SU-DHL-6 (cell line): ENCODE measurements around the gene VTCN1.

Experiments
- H2AFZ ChIP-seq: fragments of 200-600 bp; sonication (generic); 2 replicates; pipeline ENCODE4 v1.6.1; 2014; ENCODE audit warnings: low read depth, mild to moderate bottlenecking, moderate library complexity, mixed read lengths, antibody characterized with exemption, low read length; ENCODE audit not compliant: severe bottlenecking
- H3F3A ChIP-seq: fragments of 200-600 bp; shearing (Covaris generic); 2 replicates; pipeline ENCODE4 v1.6.0; 2016; ENCODE audit warnings: antibody characterized with exemption, mild to moderate bottlenecking; ENCODE audit not compliant: insufficient read depth
- H3K27ac ChIP-seq: fragments of 200-600 bp; sonication (generic); 2 replicates; pipeline ENCODE4 v1.5.1; 2016; ENCODE audit warnings: low read depth, mild to moderate bottlenecking, low read length, moderate library complexity, mixed read lengths
- H3K27me3 ChIP-seq: fragments of 200-600 bp; sonication (generic), shearing (Covaris generic); 2 replicates; pipeline ENCODE4 v1.6.0; 2014; ENCODE audit warnings: mild to moderate bottlenecking, low read length
- H3K36me3 ChIP-seq: fragments of 200-600 bp; sonication (generic); 2 replicates; pipeline ENCODE4 v1.6.1; 2014; ENCODE audit warnings: mild to moderate bottlenecking, low read length, mixed read lengths
- H3K4me2 ChIP-seq: fragments of 300-600, 200-600 bp; shearing (Covaris generic), sonication (generic); 2 replicates; pipeline ENCODE4 v1.6.0; 2014; ENCODE audit warnings: low read length, low read depth, mild to moderate bottlenecking; ENCODE audit not compliant: poor library complexity, severe bottlenecking
- H3K4me3 ChIP-seq: fragments of 200-600 bp; sonication (generic); 2 replicates; pipeline ENCODE4 v1.5.1; 2014; ENCODE audit warnings: antibody characterized with exemption, low read length, mild to moderate bottlenecking, mixed read lengths; ENCODE audit not compliant: insufficient read depth, poor library complexity, severe bottlenecking
- H3K79me2 ChIP-seq: fragments of 200-600 bp; sonication (generic); 2 replicates; pipeline ENCODE4 v1.6.1; 2014; ENCODE audit warnings: mild to moderate bottlenecking, low read length, moderate library complexity; ENCODE audit not compliant: insufficient read depth
- H3K9ac ChIP-seq: fragments of 200-600 bp; sonication (generic); 2 replicates; pipeline ENCODE4 v1.7.0; 2014; ENCODE audit warnings: mild to moderate bottlenecking, low read length
- H3K9me2 ChIP-seq: fragments of 200-600 bp; sonication (generic); replicated peaks from 2 replicates; pipeline ENCODE4 v1.6.1; 2014; ENCODE audit warnings: low read length; ENCODE audit not compliant: insufficient read depth
- H3K9me3 ChIP-seq: fragments of 200-600 bp; sonication (generic); 2 replicates; pipeline ENCODE4 v1.6.1; 2014; ENCODE audit warnings: low read length, mixed read lengths; ENCODE audit not compliant: insufficient read depth
- H4K20me1 ChIP-seq: fragments of 200-600 bp; sonication (generic); 2 replicates; pipeline ENCODE4 v1.6.1; 2014; ENCODE audit warnings: low read depth, mild to moderate bottlenecking, antibody characterized with exemption, low read length, moderate library complexity, mixed read lengths
- EZH2phosphoT487 ChIP-seq: fragments of 200-600 bp; sonication (generic), shearing (Covaris generic); conservative IDR thresholded peaks from 2 replicates; pipeline ENCODE4 v1.6.1; 2018; ENCODE audit warnings: mild to moderate bottlenecking, antibody characterized with exemption, low read length, moderate library complexity, mixed read lengths
- TF ChIP-seq, protein P1 (sequence below): fragments of 200-600 bp; sonication (generic); IDR thresholded peaks from one replicate; pipeline ENCODE4 v1.5.1; 2017; ENCODE audit warnings: antibody characterized with exemption, mild to moderate bottlenecking, low read length, moderate library complexity; ENCODE audit not compliant: insufficient read depth, poor library complexity, severe bottlenecking

The VTCN1 gene

DNA sequence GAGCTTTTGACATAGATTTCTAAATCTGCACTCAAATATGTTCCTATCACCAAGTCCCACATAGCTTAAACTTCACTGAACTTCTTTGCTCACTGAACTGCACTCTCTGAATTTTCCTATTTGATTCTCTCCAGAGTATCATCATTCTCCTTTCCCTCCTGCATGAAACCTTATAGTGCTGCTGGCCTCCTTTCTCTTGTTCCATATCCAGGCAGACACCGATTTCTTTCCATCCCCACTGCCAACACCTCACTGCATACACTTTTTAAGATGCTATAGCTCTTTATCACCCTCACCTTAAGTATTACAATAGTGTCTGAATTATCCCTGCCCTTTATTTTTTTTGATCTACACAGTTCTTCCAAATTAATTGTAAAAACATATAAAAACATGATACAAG, 86.1 kb downstream of the VTCN1 start:
- H2AFZ ChIP-seq, result no peak overlapping the region
- H3K9me2 ChIP-seq, result no peaks in the 10 kb centered on the region
- H3K36me3 ChIP-seq, result no peaks in the 10 kb centered on the region
- no peaks in the 10 kb centered on the region for H3K79me2 ChIP-seq
- no peak overlapping the region for H3K4me2 ChIP-seq
- no peaks in the 10 kb centered on the region for H3K27me3 ChIP-seq
- no peak overlapping the region for H3K27ac ChIP-seq
- no peaks in the 10 kb centered on the region for H3K9me3 ChIP-seq
- H3F3A ChIP-seq, result no peaks in the 10 kb centered on the region
- TF ChIP-seq EZH2phosphoT487, result no peak
- TF ChIP-seq, protein P1, sequence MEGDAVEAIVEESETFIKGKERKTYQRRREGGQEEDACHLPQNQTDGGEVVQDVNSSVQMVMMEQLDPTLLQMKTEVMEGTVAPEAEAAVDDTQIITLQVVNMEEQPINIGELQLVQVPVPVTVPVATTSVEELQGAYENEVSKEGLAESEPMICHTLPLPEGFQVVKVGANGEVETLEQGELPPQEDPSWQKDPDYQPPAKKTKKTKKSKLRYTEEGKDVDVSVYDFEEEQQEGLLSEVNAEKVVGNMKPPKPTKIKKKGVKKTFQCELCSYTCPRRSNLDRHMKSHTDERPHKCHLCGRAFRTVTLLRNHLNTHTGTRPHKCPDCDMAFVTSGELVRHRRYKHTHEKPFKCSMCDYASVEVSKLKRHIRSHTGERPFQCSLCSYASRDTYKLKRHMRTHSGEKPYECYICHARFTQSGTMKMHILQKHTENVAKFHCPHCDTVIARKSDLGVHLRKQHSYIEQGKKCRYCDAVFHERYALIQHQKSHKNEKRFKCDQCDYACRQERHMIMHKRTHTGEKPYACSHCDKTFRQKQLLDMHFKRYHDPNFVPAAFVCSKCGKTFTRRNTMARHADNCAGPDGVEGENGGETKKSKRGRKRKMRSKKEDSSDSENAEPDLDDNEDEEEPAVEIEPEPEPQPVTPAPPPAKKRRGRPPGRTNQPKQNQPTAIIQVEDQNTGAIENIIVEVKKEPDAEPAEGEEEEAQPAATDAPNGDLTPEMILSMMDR, result no peak
- no peaks in the 10 kb centered on the region for H4K20me1 ChIP-seq
- H3K4me3 ChIP-seq, result no peak overlapping the region
- H3K9ac ChIP-seq, result no peak overlapping the region

DNA sequence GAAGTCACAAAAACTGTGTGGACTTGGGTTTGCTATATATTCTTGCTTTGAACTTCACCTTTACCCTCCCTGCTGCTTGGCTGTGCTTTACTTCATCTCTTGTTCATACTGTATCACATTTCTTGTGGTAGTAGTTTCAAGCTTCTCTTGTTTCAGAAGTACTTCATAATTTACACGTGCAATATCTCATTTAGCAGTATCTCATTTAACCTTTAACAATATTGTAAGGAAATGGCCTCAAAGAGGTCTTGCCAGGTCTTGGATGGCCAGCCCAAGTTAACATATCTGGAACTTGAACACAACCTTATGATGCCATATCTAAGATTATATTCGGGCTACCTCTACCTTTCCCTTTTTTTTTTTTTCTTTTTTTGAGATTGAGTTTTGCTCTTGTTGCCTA, 87.5 kb downstream of the VTCN1 start:
- Histone ChIP-seq H3K9ac (no peak overlapping the region), H3K9me2 (no peaks in the 10 kb centered on the region), H4K20me1 (no peaks in the 10 kb centered on the region), H2AFZ (no peak overlapping the region), H3K27me3 (no peaks in the 10 kb centered on the region), H3K4me3 (no peak overlapping the region), H3K4me2 (no peak overlapping the region), H3K36me3 (no peaks in the 10 kb centered on the region), H3F3A (no peaks in the 10 kb centered on the region), H3K79me2 (no peaks in the 10 kb centered on the region), H3K27ac (no peak overlapping the region), H3K9me3 (no peaks in the 10 kb centered on the region)
- TF ChIP-seq, protein P1, result no peak
- no peak for TF ChIP-seq EZH2phosphoT487

DNA sequence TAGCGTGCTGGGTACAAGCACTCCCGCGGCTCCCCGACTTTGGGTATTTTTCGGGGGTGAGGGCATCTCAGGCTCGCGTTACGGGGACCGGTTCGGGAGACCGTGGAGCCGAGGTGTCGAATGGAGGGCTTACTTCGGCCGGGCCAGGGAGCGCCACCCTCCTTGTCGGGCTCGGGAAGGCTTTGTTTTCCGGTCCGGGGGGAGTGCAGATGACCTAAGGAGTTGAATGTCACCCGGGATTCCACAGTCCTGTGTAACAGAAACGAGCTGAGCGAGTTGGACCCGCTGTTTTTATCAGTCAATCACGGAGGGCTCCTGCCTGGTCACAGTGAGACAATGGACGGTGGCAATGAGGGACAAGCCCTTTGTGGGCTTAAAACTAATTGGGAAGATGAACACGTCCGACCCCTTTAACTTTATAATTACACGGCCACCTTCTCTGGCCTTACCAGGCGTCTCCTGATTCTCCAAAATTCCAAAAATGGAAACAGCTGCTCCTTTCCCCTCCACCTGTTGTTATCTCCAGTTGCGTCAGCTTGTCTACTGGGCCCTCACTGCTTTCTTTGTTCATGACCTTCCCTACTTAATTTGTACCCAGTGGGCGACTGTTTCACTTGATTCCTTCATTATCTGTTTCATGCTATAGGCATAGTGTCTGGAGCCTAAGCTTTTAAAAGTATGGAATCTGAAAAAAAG, 88.2 kb downstream of the VTCN1 start:
- Histone ChIP-seq H3K9ac (peak overlapping the region; percentile 52; the same call in 1 of the 2 replicates), H3K4me2 (peak overlapping the region; percentile 54)
- no peak for TF ChIP-seq EZH2phosphoT487
- TF ChIP-seq, protein P1, result no peak

More for the DNA sequence above, 88.2 kb downstream of the VTCN1 start:
- H3K4me3 ChIP-seq, result no peak overlapping the region
- peak overlapping the region; percentile 81 for H2AFZ ChIP-seq
- H3K9me3 ChIP-seq, result no peaks in the 10 kb centered on the region
- H3K27me3 ChIP-seq, result no peaks in the 10 kb centered on the region
- H4K20me1 ChIP-seq, result no peaks in the 10 kb centered on the region
- H3F3A ChIP-seq, result no peaks in the 10 kb centered on the region
- H3K9me2 ChIP-seq, result no peaks in the 10 kb centered on the region
- H3K79me2 ChIP-seq, result no peaks in the 10 kb centered on the region
- no peak overlapping the region for H3K27ac ChIP-seq
- H3K36me3 ChIP-seq, result no peaks in the 10 kb centered on the region
